H7 (cell line): ENCODE measurements around the gene KIT. TPM values are rescaled to one million over a fixed set of nuclear protein-coding genes. Genes with fewer than 3 reads are reported as not detected.

ENCODE experiments used
- DNase-seq: peaks from one replicate; pipeline ENCODE4 v3.0.0; 2012
- H3K27me3 ChIP-seq: 2 replicates; pipeline ENCODE4 v1.6.0; 2011; ENCODE audit warnings: mild to moderate bottlenecking, low read length; ENCODE audit not compliant: control insufficient read depth, insufficient read depth
- H3K36me3 ChIP-seq: replicated peaks from 2 replicates; pipeline ENCODE4 v1.5.1; 2011; ENCODE audit warnings: low read length; ENCODE audit not compliant: control insufficient read depth, insufficient read depth
- H3K4me3 ChIP-seq: 2 replicates; pipeline ENCODE4 v1.5.1; 2011; ENCODE audit warnings: low read depth, mild to moderate bottlenecking, control low read depth, low read length, moderate library complexity; ENCODE audit not compliant: insufficient read depth
- total RNA-seq: library from RNA; depleted of rRNA; stranded (reverse); fragments of >200 nt; shearing (Covaris generic); gene quantifications from 2 replicates; pipeline ENCODE4 v1.2.3, GENCODE V29; 2014

KIT gene
- total RNA-seq, 1 experiment from 2014 or later, result 9.6 TPM

DNA sequence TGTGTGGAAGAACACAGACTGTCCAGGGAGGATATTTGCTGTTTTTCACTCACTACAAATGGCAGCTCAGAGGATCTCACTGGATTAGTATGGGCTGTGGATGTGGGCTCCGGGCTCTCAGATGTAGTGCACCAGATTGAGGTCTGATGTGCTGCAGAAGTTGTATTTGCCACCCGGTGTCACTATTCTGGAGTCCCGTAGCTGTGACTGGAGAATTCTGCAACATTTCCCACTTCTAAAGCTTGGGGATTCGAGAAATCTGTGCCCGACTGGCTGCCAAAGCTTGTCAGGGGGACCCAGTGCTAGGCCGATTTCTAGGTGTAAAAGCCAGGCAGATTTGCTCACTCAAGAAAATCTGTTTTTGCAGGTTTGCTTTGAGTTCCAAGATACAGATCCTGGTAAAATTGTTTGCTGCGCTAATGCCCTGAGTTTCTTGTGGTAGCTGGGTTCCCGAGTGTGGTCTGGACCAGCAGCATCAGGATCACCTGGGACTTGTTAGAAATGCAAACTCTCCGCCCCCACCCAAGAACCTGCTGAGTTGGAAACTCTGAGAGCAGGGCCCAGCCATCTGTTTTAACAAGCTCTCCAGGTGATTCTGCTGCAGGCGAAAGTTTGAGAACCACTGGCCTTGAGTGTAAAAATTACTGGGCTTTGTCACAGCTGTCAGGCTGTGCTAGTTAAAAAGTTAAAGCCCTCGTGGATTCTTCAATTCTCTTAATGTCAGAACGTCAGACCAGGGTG is 18.1 kb downstream of the KIT start:
- Histone ChIP-seq H3K4me3 (no peak overlapping the region), H3K36me3 (no peaks in the 10 kb centered on the region), H3K27me3 (no peaks in the 10 kb centered on the region)
- no peak for DNase-seq

DNA sequence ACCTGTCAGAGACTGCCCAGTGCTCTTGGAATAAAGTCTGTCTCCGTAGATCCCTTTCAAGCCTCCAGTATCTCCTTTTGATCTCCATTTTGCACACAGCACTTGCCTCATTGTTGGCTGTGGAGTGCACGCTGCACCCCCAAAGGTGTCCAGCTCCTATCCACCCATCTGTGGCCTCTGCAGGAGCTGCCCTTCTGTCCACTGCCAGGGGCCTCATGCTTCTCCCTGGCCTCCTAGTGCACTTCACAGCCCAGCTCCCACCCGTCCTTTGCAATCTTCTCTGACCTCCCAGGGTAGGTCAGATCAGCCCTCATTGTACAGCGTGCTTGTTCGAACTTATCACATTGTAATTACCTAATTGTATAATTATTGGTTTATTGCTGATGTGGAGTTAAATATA is 18.9 kb downstream of the KIT start:
- Histone ChIP-seq H3K27me3 (no peaks in the 10 kb centered on the region), H3K4me3 (no peak overlapping the region), H3K36me3 (no peaks in the 10 kb centered on the region)
- DNase-seq, result no peak

DNA sequence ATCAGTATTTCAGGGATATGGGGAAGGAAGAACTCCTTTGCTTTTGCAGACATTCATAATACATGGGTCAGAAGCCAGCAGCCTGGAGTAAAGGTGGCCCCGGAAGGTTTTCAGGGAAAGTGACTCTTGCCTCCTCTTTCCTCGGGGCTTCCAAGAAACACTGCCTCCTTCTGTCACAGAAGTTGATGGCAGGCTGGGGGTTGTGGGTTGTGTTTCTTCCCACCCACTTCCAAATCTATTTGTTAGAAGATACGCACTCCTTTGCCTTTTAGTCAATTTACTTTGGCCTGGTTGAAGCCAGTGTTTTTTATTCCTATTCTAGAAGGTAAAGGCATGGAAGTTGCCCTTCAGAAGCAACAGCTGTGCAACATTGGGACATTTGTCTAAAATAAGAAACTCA is 19.7 kb downstream of the KIT start:
- DNase-seq, result peak; percentile 46
- Histone ChIP-seq H3K27me3 (no peaks in the 10 kb centered on the region), H3K36me3 (no peaks in the 10 kb centered on the region), H3K4me3 (no peak overlapping the region)

DNA sequence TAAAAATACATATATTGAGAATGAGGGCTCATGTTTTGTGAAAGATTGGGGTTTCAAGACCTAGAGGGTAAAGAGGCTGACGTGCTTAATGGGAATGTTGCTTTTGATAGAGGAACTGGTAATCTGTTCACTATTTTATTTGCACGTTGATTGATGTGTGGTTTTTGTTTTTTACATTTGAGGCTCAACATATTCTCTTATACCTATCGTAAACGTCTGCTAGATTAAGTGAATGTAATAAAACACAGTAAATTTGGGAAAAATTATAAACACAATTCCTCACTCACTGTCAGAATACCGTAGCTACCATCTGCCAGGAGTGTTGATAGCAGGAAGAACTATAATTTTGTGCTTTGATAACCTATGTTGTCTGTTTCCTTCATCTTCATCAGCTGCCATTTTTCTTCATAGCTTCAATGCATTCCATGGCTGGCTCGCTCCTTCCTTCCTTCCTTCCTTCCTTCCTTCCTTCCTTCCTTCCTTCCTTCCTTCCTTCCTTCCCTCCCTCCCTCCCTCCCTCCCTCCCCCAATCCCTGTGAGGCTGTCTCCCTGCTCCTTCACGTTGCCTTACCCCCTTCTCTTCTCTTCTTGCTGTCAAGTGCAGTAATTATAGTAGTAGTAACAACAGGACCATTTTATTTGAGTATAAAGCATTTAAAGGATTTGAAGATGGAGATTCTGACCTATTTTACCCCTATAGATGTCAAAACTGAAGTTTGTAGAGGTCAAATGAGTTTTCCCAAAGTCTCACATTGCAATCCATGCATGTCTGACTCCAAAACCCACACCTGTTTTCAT is 20.3 kb downstream of the KIT start:
- no peaks in the 10 kb centered on the region for H3K27me3 ChIP-seq
- DNase-seq, result no peak
- H3K36me3 ChIP-seq, result no peaks in the 10 kb centered on the region
- no peak overlapping the region for H3K4me3 ChIP-seq

DNA sequence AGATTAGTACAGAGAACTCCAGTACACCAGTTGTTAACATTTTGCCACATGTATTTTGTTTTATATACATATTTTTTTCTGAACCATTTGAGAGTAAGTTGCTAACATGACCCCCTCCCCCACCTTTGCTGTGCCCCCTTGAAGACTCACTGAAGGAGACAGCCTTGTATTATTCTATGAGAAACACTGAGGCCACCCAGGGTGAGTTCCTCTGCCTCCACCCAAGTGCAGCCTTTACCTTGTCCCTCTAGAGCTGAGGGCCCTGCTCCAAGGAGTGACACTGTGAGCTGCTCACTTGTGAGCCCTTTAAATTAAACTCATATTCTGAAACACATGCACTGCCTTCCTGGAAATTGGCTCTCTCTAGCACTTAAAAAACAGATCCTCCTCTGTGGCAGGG is 21.1 kb downstream of the KIT start:
- no peak overlapping the region for H3K4me3 ChIP-seq
- no peaks in the 10 kb centered on the region for H3K27me3 ChIP-seq
- H3K36me3 ChIP-seq, result no peaks in the 10 kb centered on the region
- DNase-seq, result peak; percentile 37

GRCh38 chr4:54679813-54680212 is 22.1 kb downstream of the KIT start:
- Histone ChIP-seq H3K4me3 (no peak overlapping the region), H3K36me3 (no peaks in the 10 kb centered on the region), H3K27me3 (no peaks in the 10 kb centered on the region)
- no peak for DNase-seq

GRCh38 chr4:54683616-54684346 is 26.0 kb downstream of the KIT start:
- Histone ChIP-seq H3K4me3 (no peak overlapping the region), H3K36me3 (no peaks in the 10 kb centered on the region), H3K27me3 (no peaks in the 10 kb centered on the region)
- DNase-seq, result peak; percentile 46

DNA sequence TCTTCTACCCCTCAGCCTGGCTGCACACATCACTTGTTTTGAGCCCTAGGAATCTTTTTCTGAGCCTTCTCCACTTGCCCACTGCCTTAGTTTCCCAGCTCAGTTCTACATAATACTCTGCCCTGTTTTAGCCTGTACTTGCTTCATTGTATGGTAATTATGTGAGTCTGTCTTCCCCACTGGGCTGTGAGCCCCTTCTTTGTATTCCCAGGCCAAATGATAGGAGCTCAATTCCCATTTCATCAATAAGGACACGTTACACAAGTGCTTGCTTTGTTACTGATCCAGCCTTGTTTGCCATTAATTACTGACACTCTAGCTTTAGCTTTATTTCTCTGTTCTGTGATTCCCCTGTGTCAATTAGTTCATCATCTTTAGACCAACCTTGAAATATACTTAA is 28.1 kb downstream of the KIT start:
- DNase-seq, result no peak
- H3K4me3 ChIP-seq, result no peak overlapping the region
- no peaks in the 10 kb centered on the region for H3K27me3 ChIP-seq
- no peaks in the 10 kb centered on the region for H3K36me3 ChIP-seq

GRCh38 chr4:54687887-54688841 is 30.4 kb downstream of the KIT start:
- no peaks in the 10 kb centered on the region for H3K27me3 ChIP-seq
- H3K4me3 ChIP-seq, result no peak overlapping the region
- no peak for DNase-seq
- no peaks in the 10 kb centered on the region for H3K36me3 ChIP-seq

- DNase-seq, result no peak
- H3K36me3 ChIP-seq, result no peaks in the 10 kb centered on the region
- H3K4me3 ChIP-seq, result no peak overlapping the region
- no peaks in the 10 kb centered on the region for H3K27me3 ChIP-seq
These were observed 37.6 kb downstream of the KIT start for GRCh38 chr4:54695337-54695736.

DNA sequence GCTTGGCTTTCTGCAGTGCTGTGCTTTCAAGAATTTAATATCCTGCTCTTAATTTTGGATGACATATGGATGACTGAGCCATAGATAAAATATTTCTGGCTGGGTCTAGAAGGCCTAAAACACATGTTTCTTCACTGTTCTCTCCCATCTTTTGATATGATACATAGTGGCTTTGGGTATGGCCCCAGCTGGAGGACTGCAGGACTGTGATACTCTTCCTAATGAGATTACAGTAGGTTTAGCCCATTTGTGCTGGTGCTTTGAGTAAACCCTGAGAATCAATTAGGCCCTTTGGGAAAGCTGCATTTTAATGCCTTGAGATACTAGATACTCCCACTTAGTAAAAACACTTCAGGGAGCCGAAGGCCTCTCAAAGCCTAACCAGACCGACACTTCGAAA is 38.0 kb downstream of the KIT start:
- Histone ChIP-seq H3K27me3 (no peaks in the 10 kb centered on the region), H3K36me3 (no peaks in the 10 kb centered on the region), H3K4me3 (no peak overlapping the region)
- no peak for DNase-seq

DNA sequence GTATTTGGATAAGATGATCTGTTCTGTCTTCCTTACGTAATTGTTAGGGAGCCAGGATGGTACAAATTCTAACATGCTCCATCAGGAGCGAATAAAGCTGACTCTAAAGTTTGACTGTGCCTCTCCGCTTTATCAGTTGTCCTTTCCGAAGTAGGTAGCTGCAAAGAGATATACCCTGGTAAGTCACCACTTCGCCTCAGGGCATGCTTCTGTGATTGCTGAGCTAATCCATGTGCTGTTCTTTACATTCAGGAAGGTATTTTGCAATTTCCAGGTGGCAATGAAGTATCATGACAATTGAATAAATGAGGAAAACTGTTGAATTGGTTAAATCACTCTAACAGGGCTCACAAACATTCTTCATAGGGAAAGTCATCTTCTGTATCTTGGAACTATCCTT is 38.9 kb downstream of the KIT start:
- no peaks in the 10 kb centered on the region for H3K27me3 ChIP-seq
- no peak overlapping the region for H3K4me3 ChIP-seq
- H3K36me3 ChIP-seq, result no peaks in the 10 kb centered on the region
- no peak for DNase-seq

- DNase-seq, result no peak
- no peaks in the 10 kb centered on the region for H3K36me3 ChIP-seq
- no peak overlapping the region for H3K4me3 ChIP-seq
- no peaks in the 10 kb centered on the region for H3K27me3 ChIP-seq
These were observed 43.2 kb downstream of the KIT start for GRCh38 chr4:54700986-54701385.

GRCh38 chr4:54703182-54703581 is 45.4 kb downstream of the KIT start:
- H3K36me3 ChIP-seq, result no peaks in the 10 kb centered on the region
- no peaks in the 10 kb centered on the region for H3K27me3 ChIP-seq
- no peak for DNase-seq
- no peak overlapping the region for H3K4me3 ChIP-seq
